ENCODE measurements around the gene STPG1. TPM values are rescaled to one million over a fixed set of nuclear protein-coding genes. Genes with fewer than 3 reads are reported as not detected.

The STPG1 gene
- total and polyA plus RNA-seq, 9 of the 15 experiments (the other 6 are each of a cell fraction or from before 2014, with no cell fraction given): 5.0 to 11.9 (median 8.3) TPM

- in situ Hi-C loops (cut with MboI) (no loop called here), intact Hi-C loops (cut with micrococcal nuclease) (no loop called here)
- H3K4me2 ChIP-seq (ENCODE audit: insufficient read depth, low read length): no peak overlapping the region
- H3K9me3 ChIP-seq (replicated peaks; ENCODE audit: control insufficient read depth, insufficient read depth, low read depth, low read length): no peaks in the 10 kb centered on the region
- no peak overlapping the region for H3K4me3 ChIP-seq
- H3K9ac ChIP-seq (ENCODE audit: insufficient read depth in 1 of 2, low read depth in 2 of 2, low read length in 2 of 2): no peak overlapping the region
- CTCF ChIA-PET (ENCODE audit: low intra/inter-chr PET ratio): no interaction called here
- no peak overlapping the region for H3K27ac ChIP-seq (ENCODE audit: extremely low read depth, low read depth, low read length)
- H3K4me1 ChIP-seq (replicated peaks in 1 of 2; ENCODE audit: control insufficient read depth in 2 of 2, insufficient read depth in 2 of 2, low read length in 2 of 2): peaks cover 0 to 3% of the 10 kb centered on the region in 2 experiments; a peak in 1 of 5 replicates
- H2AFZ ChIP-seq (ENCODE audit: low read depth, low read length): no peak overlapping the region
- no peaks in the 10 kb centered on the region for H3K36me3 ChIP-seq (ENCODE audit: control insufficient read depth, insufficient read depth, low read length)
- H4K20me1 ChIP-seq (replicated peaks; ENCODE audit: control insufficient read depth, insufficient read depth, low read length): peaks cover 17% of the 10 kb centered on the region
- no peaks in the 10 kb centered on the region for H3K79me2 ChIP-seq (ENCODE audit: control insufficient read depth, insufficient read depth, low read length)
- no peak for DNase-seq (ENCODE audit: extremely low read depth in 1 of 4, low spot score in 3 of 4)
- BruUV-seq (replicated peaks): no TSS peak
- peaks cover 36 to 78% of the 10 kb centered on the region in 2 experiments; a peak in 4 of 5 replicates for H3K27me3 ChIP-seq (ENCODE audit: control insufficient read depth in 2 of 2, insufficient read depth in 2 of 2, low read length in 2 of 2)
- 6% methylated on average over 8 of the region's 8 CpGs for WGBS (ENCODE audit: insufficient coverage, low coverage, missing lambda C conversion rate)
- H3K9me1 ChIP-seq (ENCODE audit: control insufficient read depth, insufficient read depth, low read length): no peaks in the 10 kb centered on the region
- ATAC-seq: no peak
- POLR2A ChIA-PET: no interaction called here
- no peak for FAIRE-seq
- TF ChIP-seq KDM1A (IDR thresholded peaks at IDR 0.05) (peak; percentile 15 to 29; a peak in 1 of 4 replicates), TEAD1 (CRISPR knock-in tag; IDR thresholded peaks at IDR 0.05) (no peak), ZZZ3 (IDR thresholded peaks at IDR 0.05) (no peak), DIDO1 (tag; IDR thresholded peaks at IDR 0.05; ENCODE audit: low read depth) (no peak), IRF9 (tag; IDR thresholded peaks at IDR 0.05) (no peak), SAFB (IDR thresholded peaks at IDR 0.05; ENCODE audit: borderline replicate concordance, low read depth, low read length) (no peak), BCOR (IDR thresholded peaks at IDR 0.05) (peak; percentile 46; the same call in 1 of the 2 replicates), RBM25 (IDR thresholded peaks at IDR 0.05; ENCODE audit: low read depth, low read length, severe bottlenecking) (peak; percentile 91), SREBF1 (IDR thresholded peaks at IDR 0.05; ENCODE audit: borderline replicate concordance, low read depth, low read length) (no peak), TCF15 (CRISPR knock-in tag; IDR thresholded peaks at IDR 0.05) (no peak), ADNP (tag; IDR thresholded peaks at IDR 0.05) (0 out of 2 replicates have a peak, but pooled peaks have one; percentile 33), ZC3H8 (IDR thresholded peaks at IDR 0.05) (no peak), PPARD (CRISPR knock-in tag; IDR thresholded peaks at IDR 0.05) (no peak), ZNF232 (CRISPR knock-in tag; IDR thresholded peaks at IDR 0.05) (no peak), TAL1 (IDR thresholded peaks at IDR 0.05) (no peak)
- TF ChIP-seq, protein P1, sequence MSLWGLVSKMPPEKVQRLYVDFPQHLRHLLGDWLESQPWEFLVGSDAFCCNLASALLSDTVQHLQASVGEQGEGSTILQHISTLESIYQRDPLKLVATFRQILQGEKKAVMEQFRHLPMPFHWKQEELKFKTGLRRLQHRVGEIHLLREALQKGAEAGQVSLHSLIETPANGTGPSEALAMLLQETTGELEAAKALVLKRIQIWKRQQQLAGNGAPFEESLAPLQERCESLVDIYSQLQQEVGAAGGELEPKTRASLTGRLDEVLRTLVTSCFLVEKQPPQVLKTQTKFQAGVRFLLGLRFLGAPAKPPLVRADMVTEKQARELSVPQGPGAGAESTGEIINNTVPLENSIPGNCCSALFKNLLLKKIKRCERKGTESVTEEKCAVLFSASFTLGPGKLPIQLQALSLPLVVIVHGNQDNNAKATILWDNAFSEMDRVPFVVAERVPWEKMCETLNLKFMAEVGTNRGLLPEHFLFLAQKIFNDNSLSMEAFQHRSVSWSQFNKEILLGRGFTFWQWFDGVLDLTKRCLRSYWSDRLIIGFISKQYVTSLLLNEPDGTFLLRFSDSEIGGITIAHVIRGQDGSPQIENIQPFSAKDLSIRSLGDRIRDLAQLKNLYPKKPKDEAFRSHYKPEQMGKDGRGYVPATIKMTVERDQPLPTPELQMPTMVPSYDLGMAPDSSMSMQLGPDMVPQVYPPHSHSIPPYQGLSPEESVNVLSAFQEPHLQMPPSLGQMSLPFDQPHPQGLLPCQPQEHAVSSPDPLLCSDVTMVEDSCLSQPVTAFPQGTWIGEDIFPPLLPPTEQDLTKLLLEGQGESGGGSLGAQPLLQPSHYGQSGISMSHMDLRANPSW (CRISPR knock-in tag; IDR thresholded peaks at IDR 0.05): no peak
- TF ChIP-seq, protein P2, sequence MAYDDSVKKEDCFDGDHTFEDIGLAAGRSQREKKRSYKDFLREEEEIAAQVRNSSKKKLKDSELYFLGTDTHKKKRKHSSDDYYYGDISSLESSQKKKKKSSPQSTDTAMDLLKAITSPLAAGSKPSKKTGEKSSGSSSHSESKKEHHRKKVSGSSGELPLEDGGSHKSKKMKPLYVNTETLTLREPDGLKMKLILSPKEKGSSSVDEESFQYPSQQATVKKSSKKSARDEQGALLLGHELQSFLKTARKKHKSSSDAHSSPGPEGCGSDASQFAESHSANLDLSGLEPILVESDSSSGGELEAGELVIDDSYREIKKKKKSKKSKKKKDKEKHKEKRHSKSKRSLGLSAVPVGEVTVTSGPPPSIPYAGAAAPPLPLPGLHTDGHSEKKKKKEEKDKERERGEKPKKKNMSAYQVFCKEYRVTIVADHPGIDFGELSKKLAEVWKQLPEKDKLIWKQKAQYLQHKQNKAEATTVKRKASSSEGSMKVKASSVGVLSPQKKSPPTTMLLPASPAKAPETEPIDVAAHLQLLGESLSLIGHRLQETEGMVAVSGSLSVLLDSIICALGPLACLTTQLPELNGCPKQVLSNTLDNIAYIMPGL (CRISPR knock-in tag; IDR thresholded peaks at IDR 0.05): no peak
These were observed 73.6 kb downstream of the STPG1 start for GRCh38 chr1:24339996-24340395.
